Hepatocyte (in vitro differentiated cells): ENCODE measurements around the gene ENTHD1. TPM values are rescaled to one million over a fixed set of nuclear protein-coding genes. Genes with fewer than 3 reads are reported as not detected.

Experiments used
- DNase-seq: peaks from one replicate; pipeline ENCODE4 v3.0.0-alpha.2; 2016; ENCODE audit warnings: low spot score
- H2AFZ ChIP-seq: fragments of 200-600 bp; sonication (generic); 2 replicates; pipeline ENCODE4 v1.6.0; 2016; ENCODE audit warnings: antibody characterized with exemption, mild to moderate bottlenecking
- H3K27ac ChIP-seq: fragments of 200-600 bp; sonication (generic); 2 replicates; pipeline ENCODE4 v1.5.1; 2016; ENCODE audit warnings: mild to moderate bottlenecking
- H3K27me3 ChIP-seq: fragments of 200-600 bp; sonication (generic); 2 replicates; pipeline ENCODE4 v1.6.1; 2016
- H3K36me3 ChIP-seq: fragments of 200-600 bp; sonication (generic); replicated peaks from 2 replicates; pipeline ENCODE4 v1.5.1; 2016; ENCODE audit warnings: low read depth; ENCODE audit not compliant: insufficient read depth
- H3K4me1 ChIP-seq: fragments of 200-600 bp; sonication (generic); 2 replicates; pipeline ENCODE4 v1.5.1; 2016; ENCODE audit warnings: mild to moderate bottlenecking, moderate library complexity; ENCODE audit not compliant: insufficient read depth
- H3K4me2 ChIP-seq: fragments of 200-600 bp; sonication (generic); 2 replicates; pipeline ENCODE4 v1.6.0; 2016
- H3K4me3 ChIP-seq: fragments of 200-600 bp; sonication (generic); 2 replicates; pipeline ENCODE4 v1.5.1; 2016; ENCODE audit warnings: mild to moderate bottlenecking
- H3K79me2 ChIP-seq: fragments of 200-600 bp; sonication (generic); 2 replicates; pipeline ENCODE4 v1.6.0; 2017; ENCODE audit warnings: mild to moderate bottlenecking
- H3K9me2 ChIP-seq: fragments of 200-600 bp; sonication (generic); replicated peaks from 2 replicates; pipeline ENCODE4 v1.6.0; 2017; ENCODE audit warnings: mild to moderate bottlenecking; ENCODE audit not compliant: insufficient read depth
- H3K9me3 ChIP-seq: fragments of 200-600 bp; sonication (generic); 2 replicates; pipeline ENCODE4 v1.5.1; 2016; ENCODE audit warnings: low read depth, mild to moderate bottlenecking
- H4K20me1 ChIP-seq: fragments of 200-600 bp; sonication (generic); 2 replicates; pipeline ENCODE4 v1.6.0; 2016; ENCODE audit warnings: mild to moderate bottlenecking; ENCODE audit not compliant: insufficient read depth, poor library complexity, severe bottlenecking
- CTCF ChIP-seq: fragments of 200-600 bp; sonication (generic); IDR thresholded peaks from 2 replicates; pipeline ENCODE4 v1.5.1; 2016; ENCODE audit warnings: antibody characterized with exemption, mild to moderate bottlenecking; ENCODE audit not compliant: poor library complexity
- EZH2 ChIP-seq: fragments of 200-600 bp; sonication (generic); IDR thresholded peaks from 2 replicates; pipeline ENCODE4 v1.6.1; 2016; ENCODE audit warnings: antibody characterized with exemption, mild to moderate bottlenecking, borderline replicate concordance
- EZH2phosphoT487 ChIP-seq: fragments of 200-600 bp; sonication (generic); IDR thresholded peaks from one replicate; pipeline ENCODE4 v1.6.1; 2018; ENCODE audit warnings: antibody characterized with exemption, mild to moderate bottlenecking, low read depth, moderate library complexity; ENCODE audit not compliant: unreplicated experiment, severe bottlenecking
- WGBS: methylation state at CpG from one replicate; pipeline ENCODE4 v1.1.6; 2016; ENCODE audit warnings: low lambda C conversion rate; ENCODE audit errors: missing lambda C conversion rate; 5-methylcytosine and 5-hydroxymethylcytosine counted together
- polyA plus RNA-seq: library from polyadenylated mRNA; unstranded; fragments of >200 nt; fragmentation: Nextera tagmentation; extraction: Ambion mirVana; gene quantifications from 2 replicates; pipeline ENCODE4 v1.2.1, GENCODE V29; 2016
- total RNA-seq: library from RNA; depleted of rRNA; stranded (reverse); fragments of >200 nt; gene quantifications from 2 replicates; pipeline ENCODE4 v1.2.3, GENCODE V29; 2014

The ENTHD1 gene
- total and polyA plus RNA-seq, 2 experiments from 2014 or later = not detected

- TF ChIP-seq EZH2phosphoT487 = no peak
- TF ChIP-seq CTCF = no peak
- TF ChIP-seq EZH2 = no peak
- Histone ChIP-seq H3K4me2 (no peak overlapping the region), H4K20me1 (no peaks in the 10 kb centered on the region), H3K27me3 (peaks cover 9% of the 10 kb centered on the region), H3K4me1 (peaks cover 8% of the 10 kb centered on the region), H3K27ac (no peak overlapping the region), H2AFZ (no peak overlapping the region), H3K4me3 (no peak overlapping the region), H3K79me2 (no peaks in the 10 kb centered on the region), H3K9me3 (no peaks in the 10 kb centered on the region), H3K36me3 (no peaks in the 10 kb centered on the region), H3K9me2 (no peaks in the 10 kb centered on the region)
- DNase-seq = no peak
- 63% methylated on average over 4 of the region's 4 CpGs for WGBS
Observed at GRCh38 chr22:39915295-39915726, 21.8 kb upstream of the ENTHD1 start.

DNA sequence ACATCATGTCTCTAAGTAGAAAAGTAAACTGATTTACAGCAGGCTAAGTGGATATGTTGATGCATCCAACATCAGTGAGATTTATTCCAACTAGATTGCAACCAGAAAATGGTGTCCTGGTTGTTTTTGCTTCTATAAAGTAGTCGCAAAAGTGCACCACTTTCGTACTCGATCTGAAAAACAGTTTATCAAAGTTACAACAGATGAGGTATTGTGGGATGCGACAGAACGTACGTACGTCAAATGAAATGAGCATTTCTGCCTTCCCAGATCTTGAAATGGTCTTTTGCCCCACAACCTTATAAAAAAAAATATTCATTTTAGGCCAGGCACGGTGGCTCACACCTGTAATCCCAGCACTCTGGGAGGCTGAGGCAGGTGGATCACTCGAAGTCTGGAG lies 21.0 kb upstream of the ENTHD1 start:
- H3K27ac ChIP-seq = no peak overlapping the region
- H3K9me3 ChIP-seq = no peaks in the 10 kb centered on the region
- H3K27me3 ChIP-seq = peaks cover 9% of the 10 kb centered on the region
- H3K9me2 ChIP-seq = no peaks in the 10 kb centered on the region
- H3K4me1 ChIP-seq = peaks cover 8% of the 10 kb centered on the region
- 95% methylated on average over 9 of the region's 9 CpGs for WGBS
- H2AFZ ChIP-seq = no peak overlapping the region
- no peak overlapping the region for H3K4me3 ChIP-seq
- no peak for DNase-seq
- H3K36me3 ChIP-seq = no peaks in the 10 kb centered on the region
- no peak overlapping the region for H3K4me2 ChIP-seq
- H4K20me1 ChIP-seq = no peaks in the 10 kb centered on the region
- H3K79me2 ChIP-seq = no peaks in the 10 kb centered on the region
- TF ChIP-seq EZH2phosphoT487 = no peak

- no peak overlapping the region for H3K4me3 ChIP-seq
- H3K36me3 ChIP-seq = no peaks in the 10 kb centered on the region
- H3K9me3 ChIP-seq = no peaks in the 10 kb centered on the region
- H3K9me2 ChIP-seq = no peaks in the 10 kb centered on the region
- no peak overlapping the region for H3K4me2 ChIP-seq
- WGBS = 39% methylated on average over 2 of the region's 2 CpGs
- H4K20me1 ChIP-seq = no peaks in the 10 kb centered on the region
- no peak overlapping the region for H3K27ac ChIP-seq
- TF ChIP-seq CTCF (no peak), EZH2 (no peak), EZH2phosphoT487 (no peak)
- no peak overlapping the region for H2AFZ ChIP-seq
- peaks cover 8% of the 10 kb centered on the region for H3K4me1 ChIP-seq
- DNase-seq = no peak
- H3K79me2 ChIP-seq = no peaks in the 10 kb centered on the region
- peaks cover 9% of the 10 kb centered on the region for H3K27me3 ChIP-seq
Observed at GRCh38 chr22:39913886-39914285, 20.3 kb upstream of the ENTHD1 start.

DNA sequence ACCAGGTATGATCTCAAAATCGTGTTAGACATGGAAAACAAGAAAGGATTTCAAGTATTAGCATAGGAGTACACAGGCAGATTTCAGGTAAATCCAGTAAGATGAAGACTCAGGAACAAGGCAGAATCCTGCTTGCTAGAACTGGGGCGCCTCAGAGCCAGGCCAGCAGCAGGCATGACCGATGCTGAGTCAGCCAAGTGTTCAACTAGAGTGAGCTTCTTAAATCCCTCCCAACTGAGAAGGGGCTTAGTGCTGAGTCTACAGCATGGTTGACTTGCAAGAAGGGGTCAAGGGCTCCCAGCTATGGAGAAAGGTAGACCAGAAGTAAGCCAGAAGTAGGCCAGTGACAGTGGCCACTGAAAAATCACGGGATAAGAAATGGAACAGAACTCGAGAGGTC lies 19.8 kb upstream of the ENTHD1 start:
- Histone ChIP-seq H3K36me3 (no peaks in the 10 kb centered on the region), H3K27me3 (peaks cover 9% of the 10 kb centered on the region), H2AFZ (no peak overlapping the region), H3K4me3 (no peak overlapping the region), H3K4me1 (peaks cover 8% of the 10 kb centered on the region), H3K79me2 (no peaks in the 10 kb centered on the region), H3K4me2 (no peak overlapping the region), H4K20me1 (no peaks in the 10 kb centered on the region), H3K9me3 (no peaks in the 10 kb centered on the region), H3K9me2 (no peaks in the 10 kb centered on the region), H3K27ac (no peak overlapping the region)
- TF ChIP-seq EZH2phosphoT487 (no peak), EZH2 (no peak), CTCF (no peak)
- no peak for DNase-seq
- 90% methylated on average over 5 of the region's 5 CpGs for WGBS
